HG02840 (cell line): ENCODE measurements around the gene ABHD6.
A peak's percentile ranks its signal among the peaks of the same experiment; 100 is the strongest.
"Not testable (repeated sequence)": the region's sequence is repeated elsewhere in the genome, so short reads cannot be mapped to it uniquely, and the experiment has no call there.

Source experiments
- ATAC-seq: cut with Tn5 transposase; IDR thresholded peaks from one replicate; pipeline ENCODE4 v1.9.1; 2021; ENCODE audit warnings: mild to moderate bottlenecking, moderate library complexity, moderate number of reproducible peaks; ENCODE audit not compliant: unreplicated experiment, low FRiP score

Gene ABHD6

GRCh38 chr3:58241306-58242044, 3.9 kb downstream of the ABHD6 start:
- ATAC-seq: no peak

GRCh38 chr3:58242340-58242739, 4.7 kb downstream of the ABHD6 start:
- no peak for ATAC-seq

GRCh38 chr3:58242860-58243259, 5.3 kb downstream of the ABHD6 start:
- not testable (repeated sequence) for ATAC-seq

DNA sequence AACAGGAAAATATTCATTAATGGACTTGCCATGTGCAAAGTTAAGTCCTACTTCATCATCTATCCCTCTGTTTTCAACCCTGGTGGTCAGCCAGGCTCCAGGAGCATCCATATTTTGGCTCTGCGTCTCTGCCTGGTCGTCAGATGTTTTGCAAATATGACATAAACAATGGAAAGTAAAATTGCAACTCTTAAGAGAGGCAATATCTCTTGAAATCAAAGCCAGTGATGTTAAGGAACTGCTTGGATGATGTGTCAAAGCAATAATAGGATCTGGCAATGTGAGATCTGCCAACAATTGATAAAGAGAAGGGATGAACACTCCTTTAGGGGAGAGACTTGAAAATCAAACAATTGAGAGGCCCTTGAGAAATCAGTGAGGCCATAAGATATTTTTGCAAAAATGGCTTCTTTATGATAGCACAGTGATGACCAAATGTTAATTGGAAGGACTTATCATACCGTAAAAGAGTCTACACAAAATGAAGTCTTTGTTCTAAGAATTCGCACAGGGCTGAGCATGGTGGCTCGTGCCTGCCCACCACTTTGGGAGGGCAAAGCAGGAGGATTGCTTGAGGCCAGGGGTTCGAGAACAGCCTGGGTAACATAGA, 6.5 kb downstream of the ABHD6 start:
- ATAC-seq: no peak

DNA sequence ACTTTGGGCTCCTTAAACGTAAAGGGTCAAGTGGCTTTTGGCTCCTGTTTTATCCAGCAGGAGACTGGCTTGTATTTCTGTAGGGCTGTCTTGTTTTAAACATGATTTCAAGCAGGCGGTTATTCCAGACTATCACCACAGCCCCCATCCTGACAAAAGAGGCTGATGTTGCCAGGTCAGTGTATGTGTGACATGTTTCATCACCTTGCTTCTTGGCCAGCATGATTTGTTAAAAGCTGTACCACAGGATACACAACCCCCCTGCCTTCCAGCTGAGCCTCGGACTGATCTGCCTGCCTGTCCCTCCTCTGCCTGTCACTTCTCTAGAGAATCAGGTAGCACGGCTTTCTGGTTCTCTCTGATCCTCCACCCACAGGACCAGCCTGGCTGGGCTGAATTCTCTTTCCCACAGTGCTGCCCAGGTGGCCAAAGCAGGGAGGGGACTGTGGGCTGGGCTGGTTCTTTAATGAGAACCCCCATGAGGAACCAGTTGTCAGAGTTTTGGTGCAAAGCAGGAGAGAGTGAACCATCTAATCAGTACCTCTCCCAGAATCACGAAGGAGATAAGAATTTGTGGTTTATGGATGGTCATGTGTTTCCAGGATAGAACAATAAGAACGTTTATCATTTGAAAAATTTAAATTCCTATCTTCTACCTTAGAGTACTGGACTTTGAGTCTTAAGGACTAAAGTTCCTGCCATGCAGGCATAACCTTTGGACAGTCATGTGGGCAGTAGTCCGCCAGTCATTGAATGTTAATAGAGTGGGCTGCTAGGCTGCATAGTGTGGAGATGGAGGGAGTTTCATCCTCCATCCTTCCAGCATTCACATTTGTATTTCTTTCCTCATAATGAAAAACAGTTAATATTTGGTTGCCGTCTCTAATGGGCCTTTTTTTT, 8.8 kb downstream of the ABHD6 start:
- no peak for ATAC-seq

- ATAC-seq: no peak
These were observed 11.9 kb downstream of the ABHD6 start for GRCh38 chr3:58249358-58250092.

DNA sequence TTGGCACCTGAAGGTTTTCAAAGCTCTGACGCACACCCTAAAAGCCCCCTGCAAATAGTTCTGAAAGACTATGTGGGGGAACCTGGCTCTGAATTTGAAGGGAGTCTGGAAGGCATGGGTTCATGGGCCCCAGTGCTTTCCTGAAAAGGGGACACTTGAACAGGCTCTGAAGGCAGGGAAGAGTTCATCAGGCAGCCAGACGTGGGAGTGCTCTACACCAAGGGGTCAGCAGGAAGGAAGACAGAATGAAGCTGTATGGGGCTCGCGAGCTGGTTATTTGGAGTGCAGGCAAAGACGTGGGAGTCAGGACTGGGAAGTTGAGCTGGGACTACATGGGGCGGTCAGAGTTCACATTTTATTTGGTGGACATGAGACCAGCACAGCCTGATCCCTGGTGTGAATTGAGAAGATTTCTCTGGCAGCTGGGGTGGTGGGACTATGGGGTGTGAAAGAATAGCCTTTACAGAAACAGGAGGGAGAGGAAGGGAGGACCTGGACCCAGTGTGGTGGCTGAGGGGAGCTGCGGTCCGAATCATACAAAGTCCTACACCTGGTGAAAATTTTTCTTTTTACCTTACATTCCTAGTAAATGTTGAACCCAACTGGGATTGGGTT, 12.6 kb downstream of the ABHD6 start:
- no peak for ATAC-seq

DNA sequence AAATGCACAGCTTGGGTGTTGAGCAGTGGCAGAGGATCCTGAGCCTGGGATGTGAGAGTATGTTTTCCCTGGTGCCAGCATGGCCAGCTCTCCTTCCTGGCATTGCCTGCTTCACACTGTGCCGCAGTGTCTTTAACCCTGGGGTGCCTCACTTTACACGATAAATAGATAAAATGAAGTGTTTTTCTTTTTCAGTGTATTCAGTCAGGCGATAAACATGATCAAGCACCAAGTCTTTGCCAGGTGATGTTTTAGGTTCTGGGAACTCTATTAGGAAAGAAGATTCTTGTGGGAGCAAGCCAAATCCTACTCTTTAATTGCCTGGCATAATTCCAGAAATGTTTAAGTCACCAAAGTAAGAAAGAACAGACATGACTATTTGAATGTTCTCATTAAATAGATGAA, 14.0 kb downstream of the ABHD6 start:
- ATAC-seq: no peak

- no peak for ATAC-seq
These were observed 16.6 kb downstream of the ABHD6 start for GRCh38 chr3:58254144-58254543.

DNA sequence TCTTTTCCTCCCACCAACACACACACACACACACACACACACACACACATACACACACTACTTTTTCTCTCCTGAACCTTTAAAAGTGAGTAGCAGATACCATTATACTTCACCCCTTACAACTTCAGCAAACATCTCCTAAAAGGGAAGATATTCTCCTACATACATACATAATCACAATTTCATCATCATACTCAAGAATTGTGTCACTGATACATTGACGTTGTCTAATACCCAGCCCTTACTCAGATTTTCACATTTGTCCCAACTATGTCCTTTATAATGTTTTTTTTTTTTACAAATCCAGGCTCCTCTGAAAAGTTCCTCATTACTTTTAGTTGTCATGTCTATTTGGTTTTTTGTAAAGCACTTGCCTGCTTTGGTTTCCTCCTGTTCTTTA, 18.5 kb downstream of the ABHD6 start:
- ATAC-seq: no peak

DNA sequence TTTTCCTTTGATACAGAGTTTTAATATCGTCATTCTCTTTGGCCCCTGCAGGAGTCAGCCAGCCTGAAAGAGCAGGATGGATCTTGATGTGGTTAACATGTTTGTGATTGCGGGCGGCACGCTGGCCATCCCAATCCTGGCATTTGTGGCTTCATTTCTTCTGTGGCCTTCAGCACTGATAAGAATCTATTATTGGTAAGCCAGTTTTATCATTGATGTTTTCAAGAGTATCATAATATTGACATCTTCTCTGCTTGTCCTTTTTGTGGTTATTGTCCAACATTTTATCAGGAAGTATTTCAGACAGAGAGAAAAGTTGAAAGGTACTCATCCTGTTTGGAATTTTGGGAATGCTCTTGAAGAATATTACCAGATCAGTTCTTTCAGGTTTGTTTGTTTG, 18.9 kb downstream of the ABHD6 start:
- ATAC-seq: no peak

DNA sequence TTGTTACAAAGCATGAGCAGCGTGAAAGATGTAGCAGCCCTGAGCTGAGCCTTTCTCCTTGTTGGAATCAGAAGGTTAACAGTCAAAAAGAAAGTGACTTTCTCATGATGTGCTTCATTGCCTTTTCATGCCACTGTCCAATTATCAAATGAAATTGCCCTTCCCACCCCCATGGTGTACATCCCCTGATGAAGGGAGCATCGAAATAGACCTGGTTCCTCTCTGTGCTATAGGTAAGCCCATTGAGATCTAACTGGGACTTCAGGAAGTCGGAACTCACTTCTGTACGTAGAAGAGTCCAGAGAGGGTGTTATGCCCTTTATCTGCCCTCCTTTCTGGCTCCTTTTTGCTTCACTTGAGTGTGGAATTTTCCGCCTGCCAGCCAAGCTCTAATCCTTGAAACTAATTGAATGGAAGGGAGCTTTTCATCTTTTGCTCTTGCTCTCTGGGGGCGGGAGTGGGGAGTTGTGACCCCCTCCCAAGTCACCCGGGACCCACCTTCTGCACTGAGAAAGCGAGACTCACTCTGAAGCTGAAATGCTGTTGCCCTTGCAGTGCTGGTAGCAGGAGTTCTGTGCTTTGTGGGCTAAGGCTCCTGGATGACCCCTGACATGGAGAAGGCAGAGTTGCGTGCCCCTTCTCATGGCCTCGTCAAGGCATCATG, 20.9 kb downstream of the ABHD6 start:
- no peak for ATAC-seq

GRCh38 chr3:58260261-58260731, 22.7 kb downstream of the ABHD6 start:
- ATAC-seq: no peak

GRCh38 chr3:58260733-58261132, 23.1 kb downstream of the ABHD6 start:
- no peak for ATAC-seq

- ATAC-seq: peak; percentile 62
These were observed 24.5 kb downstream of the ABHD6 start for GRCh38 chr3:58261954-58262666.

- ATAC-seq: no peak
These were observed 29.0 kb downstream of the ABHD6 start for GRCh38 chr3:58266577-58266976.

DNA sequence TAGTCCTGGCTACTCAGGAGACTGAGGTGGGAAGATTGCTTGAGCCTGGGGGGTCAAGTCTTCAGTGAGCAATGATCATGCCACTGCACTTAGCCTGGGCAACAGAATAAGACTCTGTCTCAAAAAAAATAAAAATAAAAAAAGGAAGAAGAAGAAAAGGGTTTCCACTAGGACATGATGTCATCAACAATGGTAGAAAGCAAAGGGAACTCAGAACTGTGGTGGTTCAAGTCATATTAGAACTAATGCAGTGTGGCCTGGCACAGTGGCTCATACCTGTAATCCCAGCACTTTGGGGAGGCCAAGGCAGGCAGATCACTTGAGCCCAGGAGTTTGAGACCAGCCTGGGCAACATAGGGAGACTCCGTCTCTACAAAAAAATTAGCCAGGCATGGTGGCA, 30.0 kb downstream of the ABHD6 start:
- ATAC-seq: not testable (repeated sequence)

DNA sequence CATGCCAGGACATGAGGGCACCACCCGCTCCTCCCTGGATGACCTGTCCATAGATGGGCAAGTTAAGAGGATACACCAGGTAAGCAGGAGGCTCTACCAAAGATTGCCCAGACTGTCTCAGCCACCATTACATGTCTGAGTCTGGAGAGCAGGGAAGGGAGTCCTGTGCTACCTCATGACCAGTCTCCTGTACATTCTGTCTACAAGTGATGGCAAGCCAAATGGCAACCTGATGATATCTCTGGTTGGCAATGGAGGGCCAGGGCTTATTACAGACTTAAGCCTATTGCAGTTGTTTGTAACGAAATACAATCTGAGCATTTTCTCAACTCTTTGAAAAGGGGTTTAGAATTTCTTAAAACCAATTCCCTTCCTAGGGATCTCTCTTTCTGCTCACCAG, 31.8 kb downstream of the ABHD6 start:
- ATAC-seq: no peak

DNA sequence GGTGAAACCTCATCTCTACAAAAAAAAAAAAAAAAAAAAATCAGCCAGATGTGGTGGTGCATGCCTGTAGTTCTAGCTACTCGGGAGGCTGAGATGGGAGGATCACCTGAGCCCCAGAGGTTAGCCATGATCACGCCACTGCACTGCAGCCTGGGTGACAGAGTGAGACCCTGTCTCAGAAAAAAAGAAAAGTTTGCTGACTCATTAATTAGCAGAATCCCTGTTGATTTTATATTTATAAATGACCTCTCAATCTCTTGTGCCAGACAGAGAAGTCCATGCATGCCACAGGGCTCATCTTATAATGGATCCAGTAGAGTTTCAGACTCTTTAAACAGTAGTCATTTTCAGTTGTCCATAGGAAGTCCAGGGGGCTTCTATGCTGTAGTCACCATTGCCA, 32.9 kb downstream of the ABHD6 start:
- ATAC-seq: no peak
